Common myeloid progenitor, CD34-positive (primary cell): ENCODE results near the gene ABCA2.

Experiments
- CTCF ChIA-PET: fragments of 350-600 bp; sonication (Branson Sonifier 250); formaldehyde crosslinking; loops from one replicate; lab custom pipeline; 2021; ENCODE audit warnings: antibody characterized with exemption; lab: Charles Lee
- POLR2A ChIA-PET: fragments of 350-600 bp; sonication (Branson Sonifier 250); formaldehyde crosslinking; loops from one replicate; lab custom pipeline; 2021; ENCODE audit warnings: antibody characterized with exemption; lab: Charles Lee
- DNase-seq, 3 donors: peaks; one replicate each; pipeline versions ENCODE4 v3.0.0 to v3.0.0-alpha.2; 2013
- H3K27ac ChIP-seq, 2 experiments: 1 replicate in 1 of 2; 2 replicates in 1 of 2; pipeline ENCODE4 v1.7.0; 2013; ENCODE audit warnings: inconsistent platforms in 2 of 2, low read length in 2 of 2, mild to moderate bottlenecking in 2 of 2, low read depth in 1 of 2, moderate library complexity in 1 of 2; ENCODE audit not compliant: severe bottlenecking in 2 of 2, insufficient read depth in 1 of 2, poor library complexity in 1 of 2
- H3K27me3 ChIP-seq, 5 experiments: replicated peaks in 2 of 5; 1 replicate in 3 of 5; 2 replicates in 2 of 5; pipeline versions ENCODE4 v1.6.1 to v1.7.0; 2013; ENCODE audit warnings: low read length in 4 of 5, mild to moderate bottlenecking in 2 of 5, moderate library complexity in 2 of 5, inconsistent platforms in 1 of 5; ENCODE audit not compliant: insufficient read depth in 5 of 5, control insufficient read depth in 4 of 5
- H3K36me3 ChIP-seq, 4 experiments: 1 replicate in 2 of 4; 2 replicates in 2 of 4; pipeline versions ENCODE4 v1.6.1 to v1.7.0; 2013; ENCODE audit warnings: low read length in 3 of 4, control low read depth in 1 of 4, mild to moderate bottlenecking in 1 of 4; ENCODE audit not compliant: control insufficient read depth in 4 of 4, insufficient read depth in 4 of 4
- H3K4me1 ChIP-seq, 4 experiments: 1 replicate in 3 of 4; 2 replicates in 1 of 4; pipeline versions ENCODE4 v1.6.1 to v1.7.1; 2013; ENCODE audit warnings: low read length in 3 of 4, mild to moderate bottlenecking in 3 of 4, control low read depth in 1 of 4, inconsistent platforms in 1 of 4, moderate library complexity in 1 of 4; ENCODE audit not compliant: control insufficient read depth in 4 of 4, insufficient read depth in 4 of 4; ENCODE audit errors: control extremely low read depth in 1 of 4
- H3K4me3 ChIP-seq, 7 experiments: 1 replicate in 4 of 7; 2 replicates in 3 of 7; pipeline versions ENCODE4 v1.5.1 to v1.7.0; 2013; ENCODE audit warnings: mild to moderate bottlenecking in 7 of 7, low read length in 6 of 7, moderate library complexity in 6 of 7, inconsistent platforms in 2 of 7, low read depth in 2 of 7, control low read depth in 1 of 7; ENCODE audit not compliant: insufficient read depth in 4 of 7, control insufficient read depth in 1 of 7; ENCODE audit errors: extremely low read depth in 1 of 7
- H3K9me3 ChIP-seq, 5 experiments: 1 replicate in 4 of 5; 2 replicates in 1 of 5; pipeline versions ENCODE4 v1.6.1 to v1.7.1; 2013; ENCODE audit warnings: low read length in 4 of 5, mild to moderate bottlenecking in 2 of 5, inconsistent platforms in 1 of 5, low read depth in 1 of 5, moderate library complexity in 1 of 5; ENCODE audit not compliant: control insufficient read depth in 4 of 5, insufficient read depth in 2 of 5; ENCODE audit errors: control extremely low read depth in 1 of 5
- WGBS: methylation state at CpG from one replicate; pipeline ENCODE4 v1.1.5; 2013; ENCODE audit not compliant: insufficient coverage; 5-methylcytosine and 5-hydroxymethylcytosine counted together

ABCA2 gene

DNA sequence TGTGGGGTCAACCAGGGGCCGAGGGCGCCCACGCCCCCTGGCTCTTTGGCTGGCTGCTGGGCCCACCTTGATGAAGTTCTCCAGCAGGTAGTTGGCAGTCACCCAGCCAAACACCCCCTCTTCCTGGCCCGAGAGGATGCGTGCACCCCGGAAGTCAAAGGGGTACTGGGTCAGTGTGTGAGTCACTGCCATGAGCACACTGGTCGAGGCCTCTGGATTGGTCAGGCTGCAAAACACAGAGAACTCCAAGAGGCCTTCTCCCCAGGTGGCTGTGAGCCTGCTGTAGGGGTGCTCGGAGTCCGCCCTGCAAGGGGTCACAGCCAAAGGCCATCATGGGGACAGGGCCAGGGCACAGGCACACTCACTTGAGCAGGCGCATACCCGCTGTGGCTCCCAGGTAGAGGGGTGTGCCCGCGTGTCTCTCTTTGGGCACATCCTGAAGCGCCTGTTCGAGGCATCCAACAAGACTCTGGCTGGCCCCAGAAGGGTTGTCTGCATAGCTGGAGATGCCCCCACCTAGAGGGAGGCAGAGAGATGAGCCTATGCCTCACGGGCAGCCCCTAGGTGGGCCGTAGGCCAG is 23.2 kb upstream of the ABCA2 start:
- Histone ChIP-seq H3K9me3 (no peaks in the 10 kb centered on the region), H3K27ac (no peak overlapping the region), H3K27me3 (peaks cover 0 to 85% (median 26%) of the 10 kb centered on the region in 5 experiments), H3K36me3 (no peaks in the 10 kb centered on the region), H3K4me1 (peaks cover 0 to 24% (median 21%) of the 10 kb centered on the region in 4 experiments), H3K4me3 (no peak overlapping the region)
- 91% methylated on average over 17 of the region's 17 CpGs for WGBS
- DNase-seq: no peak
- CTCF ChIA-PET: interaction anchor here (1.9 to 3.5 kb wide), 2 partner anchors 16 to 18 kb away, joined by 11 to 41 read pairs; partner anchors contain the start of gene SAPCD2
- POLR2A ChIA-PET: no interaction called here

DNA sequence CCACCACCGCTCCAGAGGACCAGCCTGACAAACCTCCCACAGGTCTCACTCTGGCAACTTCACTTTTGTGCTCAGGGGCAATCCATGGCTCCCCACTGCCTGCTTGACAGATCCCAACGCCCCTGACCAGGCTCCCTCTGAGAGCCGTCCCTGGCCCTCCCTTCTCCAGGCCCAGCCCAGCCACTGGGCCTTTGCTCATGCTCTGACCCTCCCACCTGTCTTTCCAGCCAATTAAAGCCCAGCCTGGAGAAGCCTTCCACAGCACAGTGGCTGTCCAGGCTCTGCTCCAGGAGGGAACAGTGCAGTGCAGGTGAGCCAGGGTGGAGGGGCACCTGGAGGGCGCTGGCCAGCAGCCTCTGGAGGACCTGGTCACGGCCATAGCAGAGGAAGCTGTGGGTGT is 22.5 kb upstream of the ABCA2 start:
- no peaks in the 10 kb centered on the region for H3K36me3 ChIP-seq
- ChIA-PET CTCF (interaction anchor here (3.5 kb wide), 1 partner anchor 18 kb away, joined by 41 read pairs; the partner anchor contains the start of gene SAPCD2), POLR2A (no interaction called here)
- DNase-seq: no peak
- H3K4me3 ChIP-seq: no peak overlapping the region
- no peaks in the 10 kb centered on the region for H3K9me3 ChIP-seq
- H3K27me3 ChIP-seq: peaks cover 0 to 82% (median 26%) of the 10 kb centered on the region in 5 experiments
- H3K27ac ChIP-seq: no peak overlapping the region
- 93% methylated on average over 4 of the region's 5 CpGs for WGBS
- H3K4me1 ChIP-seq: peaks cover 0 to 28% (median 24%) of the 10 kb centered on the region in 4 experiments

DNA sequence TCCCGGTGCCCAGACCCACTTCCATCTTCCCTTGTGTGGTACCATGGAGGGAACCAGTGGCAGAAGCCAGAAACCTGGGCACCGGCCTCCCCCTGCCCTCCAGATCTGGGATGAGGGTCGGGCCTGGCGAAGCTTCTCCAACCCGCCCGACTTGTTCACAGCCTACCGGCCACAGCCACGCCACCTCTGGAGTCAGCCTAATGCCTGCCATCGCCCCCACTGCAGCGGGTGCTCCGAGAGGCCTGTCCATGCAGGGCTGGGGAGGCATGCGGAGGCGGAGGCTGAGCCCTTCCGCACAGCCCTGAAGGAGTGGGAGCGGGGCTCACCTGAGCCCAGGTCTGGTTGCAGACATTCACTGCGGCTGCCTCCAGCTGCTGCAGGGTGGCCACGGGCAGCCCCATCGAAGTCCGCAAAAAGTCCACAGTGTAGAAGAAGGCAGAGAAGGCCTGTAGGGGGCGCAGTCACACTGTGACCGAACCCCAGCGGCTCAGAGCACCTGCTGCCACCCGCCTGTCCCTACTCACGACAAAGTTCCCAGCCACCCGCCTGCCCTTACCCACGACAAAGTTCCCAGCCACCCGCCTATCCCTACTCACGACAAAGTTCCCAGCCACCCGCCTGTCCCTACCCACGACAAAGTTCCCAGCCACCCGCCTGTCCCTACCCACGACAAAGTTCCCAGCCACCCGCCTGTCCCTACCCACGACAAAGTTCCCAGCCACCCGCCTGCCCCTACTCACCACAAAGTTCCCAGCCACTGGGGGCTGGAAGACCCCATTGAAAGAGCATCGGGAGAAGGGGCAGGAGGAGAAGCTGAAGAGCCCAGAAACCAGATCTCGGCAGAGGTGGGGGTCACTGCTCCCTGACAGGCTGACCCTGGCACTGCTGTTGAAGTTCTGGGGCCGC is 21.8 kb upstream of the ABCA2 start:
- Histone ChIP-seq H3K36me3 (no peaks in the 10 kb centered on the region), H3K4me1 (peaks cover 0 to 36% (median 32%) of the 10 kb centered on the region in 4 experiments), H3K27me3 (peaks cover 0 to 75% (median 26%) of the 10 kb centered on the region in 5 experiments), H3K4me3 (no peak overlapping the region), H3K9me3 (no peaks in the 10 kb centered on the region), H3K27ac (no peak overlapping the region)
- 43% methylated on average over 36 of the region's 38 CpGs for WGBS
- CTCF ChIA-PET: interaction anchor here (0.9 to 3.5 kb wide), 5 partner anchors 11 to 21 kb away, joined by 3 to 41 read pairs (median 7); partner anchors contain the start of gene SAPCD2
- POLR2A ChIA-PET: no interaction called here
- DNase-seq: peak in 2 of 3 donors; percentile 68 to 82

DNA sequence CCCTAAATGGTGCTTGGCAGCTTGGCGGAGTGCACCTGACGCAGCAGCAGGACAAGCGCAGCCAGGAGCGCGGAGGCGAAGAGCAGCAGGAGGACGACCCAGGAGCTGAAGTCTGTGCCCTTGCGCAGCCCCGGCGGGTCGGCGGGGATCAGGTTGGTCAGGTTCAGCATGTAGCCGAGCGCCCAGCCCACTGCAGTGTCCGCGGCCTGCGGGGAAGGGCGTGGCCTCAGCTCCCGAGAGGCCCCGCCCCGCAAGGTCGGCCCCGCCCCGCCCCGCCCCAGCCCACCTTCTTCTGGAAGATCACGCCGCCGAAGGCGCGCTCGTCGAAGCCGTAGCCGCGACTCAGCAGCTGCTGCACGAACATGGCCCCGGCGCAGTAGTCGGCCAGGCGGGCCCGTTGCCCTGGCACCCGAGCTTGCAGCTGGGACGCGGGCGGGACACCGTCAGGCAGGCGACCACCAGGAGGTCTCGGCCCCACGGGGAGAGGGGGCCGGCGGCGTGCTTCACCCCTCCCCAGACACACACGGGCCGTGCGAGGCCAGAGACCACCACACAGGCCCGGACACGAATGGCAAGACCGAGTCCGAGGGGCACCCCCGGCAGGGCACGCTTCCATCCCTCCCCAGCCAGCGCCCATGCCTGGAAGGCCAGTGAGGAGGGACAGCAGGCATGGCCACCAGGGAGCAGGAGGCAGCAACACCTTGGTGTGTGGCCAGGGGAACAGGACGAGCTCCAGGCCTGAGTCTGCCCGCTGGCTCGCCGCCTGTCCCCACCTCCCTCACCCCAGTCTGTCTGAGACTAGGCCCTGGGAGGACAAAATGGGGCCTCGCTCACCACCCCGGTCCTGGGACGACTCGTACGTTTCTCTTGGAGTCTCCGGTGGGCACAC is 20.9 kb upstream of the ABCA2 start:
- DNase-seq: no peak
- ChIA-PET POLR2A (no interaction called here), CTCF (interaction anchor here (0.9 to 3.5 kb wide), 5 partner anchors 11 to 20 kb away, joined by 3 to 41 read pairs (median 7); partner anchors contain the start of gene SAPCD2)
- no peak overlapping the region for H3K4me3 ChIP-seq
- 37% methylated on average over 53 of the region's 72 CpGs for WGBS
- H3K36me3 ChIP-seq: no peaks in the 10 kb centered on the region
- no peak overlapping the region for H3K27ac ChIP-seq
- H3K27me3 ChIP-seq: peaks cover 0 to 66% (median 26%) of the 10 kb centered on the region in 5 experiments
- no peaks in the 10 kb centered on the region for H3K9me3 ChIP-seq
- peaks cover 0 to 44% (median 37%) of the 10 kb centered on the region in 4 experiments for H3K4me1 ChIP-seq

DNA sequence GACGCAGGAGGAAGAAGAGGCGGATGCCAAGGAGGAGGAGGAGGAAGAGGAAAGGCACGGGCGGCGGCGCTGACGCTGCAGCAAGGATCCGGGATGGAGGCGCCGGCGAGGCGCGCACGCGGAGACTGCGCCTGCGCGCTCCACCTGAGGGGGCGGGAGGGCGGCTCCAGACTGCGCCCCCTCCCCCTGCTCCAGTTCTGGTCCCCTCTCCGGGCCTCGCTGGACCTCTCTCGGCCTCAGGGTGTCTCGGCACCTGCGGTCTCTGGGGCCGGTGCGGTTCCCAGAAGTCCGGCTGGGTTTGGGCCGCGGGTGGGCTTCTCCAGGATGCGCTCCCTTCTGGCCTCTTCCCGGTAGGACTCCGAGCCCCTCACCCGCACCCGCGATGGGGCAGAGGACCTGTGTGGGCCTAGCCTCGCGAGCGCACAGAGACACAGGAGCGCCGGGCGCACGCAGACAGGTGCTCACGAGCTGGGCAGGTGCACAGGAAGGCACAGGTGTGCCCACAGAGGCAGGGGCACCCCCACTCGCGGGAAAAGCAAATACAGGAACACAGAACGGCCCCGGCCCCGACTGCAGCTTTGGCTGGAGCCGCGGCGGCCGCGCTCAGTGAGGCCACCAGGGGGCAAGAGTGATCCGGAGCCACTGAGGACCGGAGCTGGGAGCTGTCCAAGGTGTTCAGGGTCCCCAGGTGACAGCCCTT is 18.2 kb upstream of the ABCA2 start, which contains the start of gene NPDC1:
Gene NPDC1, minus strand, starts transcription at position 90 of the 700 bp plus-strand sequence. CDS start 188 bp downstream, outside the sequence.
- Histone ChIP-seq H3K27me3 (peaks cover 0 to 39% (median 12%) of the 10 kb centered on the region in 5 experiments), H3K36me3 (peaks cover 0 to 10% (median 3%) of the 10 kb centered on the region in 4 experiments), H3K4me1 (peaks cover 0 to 50% (median 45%) of the 10 kb centered on the region in 4 experiments), H3K9me3 (no peaks in the 10 kb centered on the region), H3K27ac (no peak within 1 kb of the TSS), H3K4me3 (peak within 1 kb of the TSS; percentile 51 to 85 (median 73))
- ChIA-PET CTCF (interaction anchor here (0.7 to 2.2 kb wide), 17 partner anchors 8 to 252 kb away, joined by 3 to 48 read pairs (median 6); partner anchors contain the start of genes CCDC183 and SAPCD2), POLR2A (interaction anchor here (0.8 to 1.6 kb wide), 2 partner anchors 11 to 246 kb away, joined by 3 to 4 read pairs; no protein-coding TSS in a partner anchor)
- DNase-seq: peak; percentile 72 to 86 (median 86)
- under 1% methylated on average over 49 of the region's 57 CpGs for WGBS
